SK-N-SH treated with all-trans-retinoic acid at 6 μM for 48 hours (cell line): Measurements from ENCODE around the gene FIGNL1.

ENCODE experiments used
- ATAC-seq: fragments of 200-7000 bp; cut with Tn5 transposase; 3 replicates; pipeline ENCODE4 v1.9.1; 2020; ENCODE audit warnings: mild to moderate bottlenecking, moderate library complexity
- ARNTL ChIP-seq: fragments of 450-650 bp; formaldehyde crosslinking; IDR thresholded peaks from 2 replicates; pipeline ENCODE4 v1.5.0; 2020; ENCODE audit warnings: low read depth, mild to moderate bottlenecking, moderate library complexity, borderline replicate concordance
- BACH2 ChIP-seq: fragments of 250-450 bp; sonication (Bioruptor Pico); IDR thresholded peaks from 2 replicates; pipeline ENCODE4 v1.9.0; 2021; ENCODE audit warnings: mild to moderate bottlenecking, borderline replicate concordance
- CSDC2 ChIP-seq: fragments of 250-450 bp; sonication (Bioruptor Pico); IDR thresholded peaks from 2 replicates; pipeline ENCODE4 v1.5.0; 2020; ENCODE audit warnings: mild to moderate bottlenecking, moderate library complexity
- ESRRG ChIP-seq: fragments of 250-450 bp; sonication (Bioruptor Pico); IDR thresholded peaks from 2 replicates; pipeline ENCODE4 v1.6.1; 2021; ENCODE audit warnings: mild to moderate bottlenecking
- GLIS3 ChIP-seq: fragments of 250-450 bp; sonication (Bioruptor Pico); IDR thresholded peaks from 2 replicates; pipeline ENCODE4 v1.5.0; 2020; ENCODE audit warnings: mild to moderate bottlenecking, moderate library complexity
- ISL1 ChIP-seq: fragments of 250-450 bp; sonication (Bioruptor Pico); IDR thresholded peaks from 2 replicates; pipeline ENCODE4 v2.1.2; 2022; ENCODE audit warnings: mild to moderate bottlenecking, moderate library complexity
- OSR1 ChIP-seq: fragments of 250-450 bp; sonication (Bioruptor Pico); IDR thresholded peaks from 2 replicates; pipeline ENCODE4 v1.8.0; 2022; ENCODE audit warnings: moderate library complexity, mild to moderate bottlenecking, inconsistent platforms
- POU6F1 ChIP-seq: fragments of 250-450 bp; sonication (Bioruptor Pico); IDR thresholded peaks from 2 replicates; pipeline ENCODE4 v1.8.0; 2021; ENCODE audit warnings: low read depth, mild to moderate bottlenecking, moderate library complexity, borderline replicate concordance
- PPARA ChIP-seq: fragments of 250-450 bp; sonication (Bioruptor Pico); IDR thresholded peaks from 2 replicates; pipeline ENCODE4 v1.5.0; 2020; ENCODE audit warnings: mild to moderate bottlenecking, borderline replicate concordance
- RARB ChIP-seq: fragments of 250-450 bp; sonication (Bioruptor Pico); IDR thresholded peaks from 2 replicates; pipeline ENCODE4 v1.8.0; 2021; ENCODE audit warnings: mild to moderate bottlenecking, moderate library complexity
- TCF4 ChIP-seq: fragments of 250-450 bp; sonication (Bioruptor Pico); IDR thresholded peaks from 2 replicates; pipeline ENCODE4 v1.8.0; 2021; ENCODE audit warnings: mild to moderate bottlenecking, moderate library complexity, borderline replicate concordance
- TOX ChIP-seq: fragments of 250-450 bp; sonication (Bioruptor Pico); IDR thresholded peaks from 2 replicates; pipeline ENCODE4 v1.8.0; 2021; ENCODE audit warnings: mild to moderate bottlenecking, moderate library complexity, borderline replicate concordance
- ZC3H10 ChIP-seq: fragments of 250-450 bp; sonication (Bioruptor Pico); IDR thresholded peaks from 2 replicates; pipeline ENCODE4 v1.5.1; 2021; ENCODE audit warnings: mild to moderate bottlenecking, moderate library complexity
- ZFP30 ChIP-seq: fragments of 450-650 bp; formaldehyde crosslinking; IDR thresholded peaks from 2 replicates; pipeline ENCODE4 v1.5.0; 2022; ENCODE audit warnings: mild to moderate bottlenecking, moderate library complexity
- ZNF70 ChIP-seq: fragments of 450-650 bp; formaldehyde crosslinking; IDR thresholded peaks from 2 replicates; pipeline ENCODE4 v1.5.0; 2020; ENCODE audit warnings: mild to moderate bottlenecking, moderate library complexity
- ZNF8 ChIP-seq: fragments of 450-650 bp; formaldehyde crosslinking; IDR thresholded peaks from 2 replicates; pipeline ENCODE4 v1.5.0; 2020; ENCODE audit warnings: mild to moderate bottlenecking, moderate library complexity
- TF ChIP-seq, protein P1 (sequence below): fragments of 250-450 bp; sonication (Bioruptor Pico); IDR thresholded peaks from 2 replicates; pipeline ENCODE4 v1.5.1; 2021; ENCODE audit warnings: mild to moderate bottlenecking, moderate library complexity
- TF ChIP-seq, protein P2 (sequence below): fragments of 250-450 bp; sonication (Bioruptor Pico); IDR thresholded peaks from 2 replicates; pipeline ENCODE4 v1.8.0; 2020; ENCODE audit warnings: mild to moderate bottlenecking, moderate library complexity, borderline replicate concordance
- TF ChIP-seq, protein P3 (sequence below): fragments of 250-450 bp; sonication (Bioruptor Pico); IDR thresholded peaks from 2 replicates; pipeline ENCODE4 v1.5.1; 2020; ENCODE audit warnings: low read depth, mild to moderate bottlenecking, moderate library complexity

FIGNL1 gene

GRCh38 chr7:50456371-50457123 lies 6.4 kb upstream of the FIGNL1 start:
- TF ChIP-seq, protein P1, sequence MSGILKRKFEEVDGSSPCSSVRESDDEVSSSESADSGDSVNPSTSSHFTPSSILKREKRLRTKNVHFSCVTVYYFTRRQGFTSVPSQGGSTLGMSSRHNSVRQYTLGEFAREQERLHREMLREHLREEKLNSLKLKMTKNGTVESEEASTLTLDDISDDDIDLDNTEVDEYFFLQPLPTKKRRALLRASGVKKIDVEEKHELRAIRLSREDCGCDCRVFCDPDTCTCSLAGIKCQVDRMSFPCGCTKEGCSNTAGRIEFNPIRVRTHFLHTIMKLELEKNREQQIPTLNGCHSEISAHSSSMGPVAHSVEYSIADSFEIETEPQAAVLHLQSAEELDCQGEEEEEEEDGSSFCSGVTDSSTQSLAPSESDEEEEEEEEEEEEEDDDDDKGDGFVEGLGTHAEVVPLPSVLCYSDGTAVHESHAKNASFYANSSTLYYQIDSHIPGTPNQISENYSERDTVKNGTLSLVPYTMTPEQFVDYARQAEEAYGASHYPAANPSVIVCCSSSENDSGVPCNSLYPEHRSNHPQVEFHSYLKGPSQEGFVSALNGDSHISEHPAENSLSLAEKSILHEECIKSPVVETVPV (CRISPR knock-in tag), result no peak
- TF ChIP-seq RARB (no peak), GLIS3 (no peak), ESRRG (CRISPR knock-in tag) (no peak), OSR1 (CRISPR knock-in tag) (no peak), ZNF70 (no peak), ZC3H10 (no peak), PPARA (CRISPR knock-in tag) (no peak), ISL1 (CRISPR knock-in tag) (no peak)
- no peak for ATAC-seq

GRCh38 chr7:50455658-50456057 lies 5.5 kb upstream of the FIGNL1 start:
- ATAC-seq, result no peak
- no peak for TF ChIP-seq BACH2 (CRISPR knock-in tag)
- no peak for TF ChIP-seq ZNF70
- no peak for TF ChIP-seq ESRRG (CRISPR knock-in tag)
- TF ChIP-seq RARB, result no peak

GRCh38 chr7:50454968-50455367 lies 4.8 kb upstream of the FIGNL1 start:
- TF ChIP-seq TCF4 (CRISPR knock-in tag) (no peak), ESRRG (CRISPR knock-in tag) (no peak), BACH2 (CRISPR knock-in tag) (no peak), OSR1 (CRISPR knock-in tag) (no peak), ZNF8 (CRISPR knock-in tag) (no peak), CSDC2 (CRISPR knock-in tag) (no peak), ZNF70 (no peak)
- TF ChIP-seq, protein P2, sequence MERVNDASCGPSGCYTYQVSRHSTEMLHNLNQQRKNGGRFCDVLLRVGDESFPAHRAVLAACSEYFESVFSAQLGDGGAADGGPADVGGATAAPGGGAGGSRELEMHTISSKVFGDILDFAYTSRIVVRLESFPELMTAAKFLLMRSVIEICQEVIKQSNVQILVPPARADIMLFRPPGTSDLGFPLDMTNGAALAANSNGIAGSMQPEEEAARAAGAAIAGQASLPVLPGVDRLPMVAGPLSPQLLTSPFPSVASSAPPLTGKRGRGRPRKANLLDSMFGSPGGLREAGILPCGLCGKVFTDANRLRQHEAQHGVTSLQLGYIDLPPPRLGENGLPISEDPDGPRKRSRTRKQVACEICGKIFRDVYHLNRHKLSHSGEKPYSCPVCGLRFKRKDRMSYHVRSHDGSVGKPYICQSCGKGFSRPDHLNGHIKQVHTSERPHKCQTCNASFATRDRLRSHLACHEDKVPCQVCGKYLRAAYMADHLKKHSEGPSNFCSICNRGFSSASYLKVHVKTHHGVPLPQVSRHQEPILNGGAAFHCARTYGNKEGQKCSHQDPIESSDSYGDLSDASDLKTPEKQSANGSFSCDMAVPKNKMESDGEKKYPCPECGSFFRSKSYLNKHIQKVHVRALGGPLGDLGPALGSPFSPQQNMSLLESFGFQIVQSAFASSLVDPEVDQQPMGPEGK (CRISPR knock-in tag), result no peak
- ATAC-seq, result no peak

DNA sequence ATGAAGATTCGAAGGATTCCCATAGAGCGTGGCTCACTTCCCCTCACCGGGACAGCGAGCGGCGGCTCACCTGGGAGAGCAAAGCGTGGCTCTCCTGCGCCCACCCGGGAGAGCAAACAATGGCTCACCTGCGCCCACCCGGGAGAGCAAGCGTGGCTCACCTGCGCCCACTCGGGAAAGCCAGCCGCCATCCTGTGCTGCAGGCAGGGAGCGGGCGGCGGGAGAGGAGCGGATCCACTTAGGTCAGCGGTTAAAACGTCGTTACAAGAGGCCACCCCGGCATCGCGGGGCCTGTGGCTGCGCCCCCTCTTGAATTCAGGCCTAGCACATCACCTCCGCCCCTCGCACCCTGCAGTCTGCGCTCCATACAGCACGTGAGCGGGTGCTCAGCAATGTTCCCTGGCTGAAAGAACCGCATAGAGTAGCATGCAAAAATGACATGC lies 461 bp upstream of the FIGNL1 start:
- ATAC-seq, result peak; percentile 11

More for the DNA sequence above, 461 bp upstream of the FIGNL1 start:
- TF ChIP-seq, protein P2 (CRISPR knock-in tag), result no peak
- TF ChIP-seq CSDC2 (CRISPR knock-in tag) (no peak), POU6F1 (CRISPR knock-in tag) (no peak), ARNTL (CRISPR knock-in tag) (no peak), BACH2 (CRISPR knock-in tag) (no peak), ZFP30 (CRISPR knock-in tag) (no peak), ESRRG (CRISPR knock-in tag) (no peak), TOX (CRISPR knock-in tag) (no peak), ISL1 (CRISPR knock-in tag) (no peak), GLIS3 (no peak), ZNF8 (CRISPR knock-in tag) (no peak)
- TF ChIP-seq, protein P3, sequence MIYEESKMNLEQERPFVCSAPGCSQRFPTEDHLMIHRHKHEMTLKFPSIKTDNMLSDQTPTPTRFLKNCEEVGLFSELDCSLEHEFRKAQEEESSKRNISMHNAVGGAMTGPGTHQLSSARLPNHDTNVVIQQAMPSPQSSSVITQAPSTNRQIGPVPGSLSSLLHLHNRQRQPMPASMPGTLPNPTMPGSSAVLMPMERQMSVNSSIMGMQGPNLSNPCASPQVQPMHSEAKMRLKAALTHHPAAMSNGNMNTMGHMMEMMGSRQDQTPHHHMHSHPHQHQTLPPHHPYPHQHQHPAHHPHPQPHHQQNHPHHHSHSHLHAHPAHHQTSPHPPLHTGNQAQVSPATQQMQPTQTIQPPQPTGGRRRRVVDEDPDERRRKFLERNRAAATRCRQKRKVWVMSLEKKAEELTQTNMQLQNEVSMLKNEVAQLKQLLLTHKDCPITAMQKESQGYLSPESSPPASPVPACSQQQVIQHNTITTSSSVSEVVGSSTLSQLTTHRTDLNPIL (CRISPR knock-in tag), result no peak
- TF ChIP-seq, protein P1 (CRISPR knock-in tag), result no peak
